ENCODE results near the gene DYNC1LI1. TPM values are rescaled to one million over a fixed set of nuclear protein-coding genes. Genes with fewer than 3 reads are reported as not detected.

Gene DYNC1LI1
- polyA plus RNA-seq, 1 donor from 2014 or later: 94.5 TPM

- H3K27me3 ChIP-seq (ENCODE audit: insufficient read depth, low read depth, low read length): no peaks in the 10 kb centered on the region
- H3K4me3 ChIP-seq (ENCODE audit: low read length): no peak overlapping the region
- no peaks in the 10 kb centered on the region for H3K36me3 ChIP-seq (ENCODE audit: insufficient read depth, low read length)
- H3K27ac ChIP-seq (ENCODE audit: low read length): no peak overlapping the region
- TF ChIP-seq TAF1 (IDR thresholded peaks at IDR 0.05; ENCODE audit: low read depth) (no peak), EP300 (conservative IDR thresholded peaks at IDR 0.05; ENCODE audit: poor library complexity, severe bottlenecking) (no peak), CTCF (IDR thresholded peaks at IDR 0.05; ENCODE audit: poor library complexity, severe bottlenecking) (no peak), REST (IDR thresholded peaks at IDR 0.05; ENCODE audit: borderline replicate concordance) (no peak), POLR2AphosphoS5 (IDR thresholded peaks at IDR 0.05) (no peak), MXI1 (conservative IDR thresholded peaks at IDR 0.05; ENCODE audit: poor library complexity, severe bottlenecking) (no peak), EZH2 (IDR thresholded peaks at IDR 0.05; ENCODE audit: borderline replicate concordance, insufficient read depth, low read length, poor library complexity, severe bottlenecking) (no peak), RAD21 (conservative IDR thresholded peaks at IDR 0.05) (no peak), SMC3 (conservative IDR thresholded peaks at IDR 0.05; ENCODE audit: poor library complexity) (no peak)
- H3K9me2 ChIP-seq (ENCODE audit: insufficient read depth, low read length): no peaks in the 10 kb centered on the region
- no peaks in the 10 kb centered on the region for H4K20me1 ChIP-seq (ENCODE audit: insufficient read depth)
- H3K79me2 ChIP-seq (replicated peaks; ENCODE audit: insufficient read depth, low read length): no peaks in the 10 kb centered on the region
- H3K9me3 ChIP-seq (ENCODE audit: low read length): no peaks in the 10 kb centered on the region
- no peaks in the 10 kb centered on the region for H3F3A ChIP-seq (ENCODE audit: insufficient read depth, low read length, poor library complexity, severe bottlenecking)
- H3K9ac ChIP-seq (ENCODE audit: low read length): no peak overlapping the region
- H3K4me2 ChIP-seq (ENCODE audit: low read length): no peak overlapping the region
- H2AFZ ChIP-seq (ENCODE audit: low read depth, low read length): no peak overlapping the region
These were observed 36.9 kb upstream of the DYNC1LI1 start for GRCh38 chr3:32607522-32607921.

- no peaks in the 10 kb centered on the region for H3K79me2 ChIP-seq (replicated peaks; ENCODE audit: insufficient read depth, low read length)
- H3K9me3 ChIP-seq (ENCODE audit: low read length): no peaks in the 10 kb centered on the region
- no peak overlapping the region for H2AFZ ChIP-seq (ENCODE audit: low read depth, low read length)
- H3F3A ChIP-seq (ENCODE audit: insufficient read depth, low read length, poor library complexity, severe bottlenecking): no peaks in the 10 kb centered on the region
- H3K4me3 ChIP-seq (ENCODE audit: low read length): no peak overlapping the region
- no peaks in the 10 kb centered on the region for H3K27me3 ChIP-seq (ENCODE audit: insufficient read depth, low read depth, low read length)
- H3K36me3 ChIP-seq (ENCODE audit: insufficient read depth, low read length): no peaks in the 10 kb centered on the region
- H3K9ac ChIP-seq (ENCODE audit: low read length): no peak overlapping the region
- no peak overlapping the region for H3K4me2 ChIP-seq (ENCODE audit: low read length)
- no peak overlapping the region for H3K27ac ChIP-seq (ENCODE audit: low read length)
- no peaks in the 10 kb centered on the region for H3K9me2 ChIP-seq (ENCODE audit: insufficient read depth, low read length)
- TF ChIP-seq REST (IDR thresholded peaks at IDR 0.05; ENCODE audit: borderline replicate concordance): no peak
- TF ChIP-seq SMC3 (conservative IDR thresholded peaks at IDR 0.05; ENCODE audit: poor library complexity): no peak
- no peak for TF ChIP-seq MXI1 (conservative IDR thresholded peaks at IDR 0.05; ENCODE audit: poor library complexity, severe bottlenecking)
- no peak for TF ChIP-seq EZH2 (IDR thresholded peaks at IDR 0.05; ENCODE audit: borderline replicate concordance, insufficient read depth, low read length, poor library complexity, severe bottlenecking)
- H4K20me1 ChIP-seq (ENCODE audit: insufficient read depth): no peaks in the 10 kb centered on the region
These were observed 36.3 kb upstream of the DYNC1LI1 start for GRCh38 chr3:32606960-32607359.

Data from neural cell (in vitro differentiated cells).